Measurements from ENCODE around the gene CFAP410.
"Not testable (repeated sequence)": the region's sequence is repeated elsewhere in the genome, so short reads cannot be mapped to it uniquely, and the experiment has no call there.

The CFAP410 gene

DNA sequence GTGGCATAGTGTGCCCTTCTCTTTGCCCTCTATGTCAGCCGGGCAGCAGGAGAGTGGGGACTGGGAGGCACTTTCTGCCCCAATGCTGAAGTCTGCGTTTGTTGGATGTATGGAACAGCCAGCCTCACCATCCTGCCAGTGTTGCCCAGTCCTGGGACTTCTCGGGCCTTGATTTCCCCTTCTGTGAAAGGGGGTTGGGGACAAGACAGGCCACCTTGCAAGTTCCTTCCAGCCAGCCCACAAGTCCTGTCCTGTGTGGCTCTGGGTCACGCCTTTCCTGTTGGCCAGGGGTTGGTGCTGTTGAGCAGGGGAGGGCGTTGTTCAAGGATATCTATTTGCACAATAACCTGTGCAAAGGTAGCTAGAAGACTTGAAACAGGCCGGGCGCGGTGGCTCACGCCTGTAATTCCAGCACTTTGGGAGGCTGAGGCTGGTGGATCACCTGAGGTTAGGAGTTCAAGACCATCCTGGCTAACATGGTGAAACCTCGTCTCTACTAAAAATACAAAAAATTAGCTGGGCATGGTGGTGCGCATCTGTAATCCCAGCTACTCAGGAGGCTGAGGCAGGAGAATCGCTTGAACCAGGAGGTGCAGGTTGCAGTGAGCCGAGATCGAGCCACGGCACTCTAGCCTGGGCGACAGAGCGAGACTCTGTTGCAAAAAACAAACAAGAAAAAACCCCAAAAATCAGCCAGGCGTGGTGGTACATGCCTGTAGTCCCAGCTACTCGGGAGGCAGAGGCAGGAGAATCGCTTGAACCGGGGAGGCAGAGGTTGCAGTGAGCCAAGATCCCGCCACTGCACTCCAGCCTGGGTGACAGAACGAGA, 36.4 kb downstream of the CFAP410 start:
- not testable (repeated sequence) for H3K4me3 ChIP-seq (replicated peaks; ENCODE audit: low read depth, low read length)

DNA sequence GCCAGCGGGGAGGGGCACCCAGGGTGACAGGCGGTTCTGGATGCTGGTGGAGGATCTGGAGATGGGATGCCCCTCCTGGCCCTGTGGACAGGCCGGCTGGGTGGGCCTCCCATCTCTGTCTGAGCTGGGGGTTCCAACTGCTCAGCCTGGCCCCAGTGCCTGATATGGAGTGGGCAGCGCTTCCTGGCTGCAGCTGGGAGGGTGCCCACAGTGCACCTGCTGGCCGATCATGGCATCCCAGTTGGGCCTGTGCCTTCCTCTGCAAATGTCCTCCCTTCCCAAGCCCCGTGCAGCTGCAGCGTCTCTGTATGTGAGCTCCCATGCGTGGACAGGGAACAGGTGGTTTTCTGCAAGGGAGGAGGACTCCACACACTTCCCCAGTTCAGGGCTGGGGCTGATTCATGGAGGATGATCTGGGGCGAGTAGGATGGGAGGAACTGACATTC, 37.2 kb downstream of the CFAP410 start:
- no peak overlapping the region for H3K4me3 ChIP-seq (replicated peaks; ENCODE audit: low read depth, low read length)
- TF ChIP-seq, protein P1, sequence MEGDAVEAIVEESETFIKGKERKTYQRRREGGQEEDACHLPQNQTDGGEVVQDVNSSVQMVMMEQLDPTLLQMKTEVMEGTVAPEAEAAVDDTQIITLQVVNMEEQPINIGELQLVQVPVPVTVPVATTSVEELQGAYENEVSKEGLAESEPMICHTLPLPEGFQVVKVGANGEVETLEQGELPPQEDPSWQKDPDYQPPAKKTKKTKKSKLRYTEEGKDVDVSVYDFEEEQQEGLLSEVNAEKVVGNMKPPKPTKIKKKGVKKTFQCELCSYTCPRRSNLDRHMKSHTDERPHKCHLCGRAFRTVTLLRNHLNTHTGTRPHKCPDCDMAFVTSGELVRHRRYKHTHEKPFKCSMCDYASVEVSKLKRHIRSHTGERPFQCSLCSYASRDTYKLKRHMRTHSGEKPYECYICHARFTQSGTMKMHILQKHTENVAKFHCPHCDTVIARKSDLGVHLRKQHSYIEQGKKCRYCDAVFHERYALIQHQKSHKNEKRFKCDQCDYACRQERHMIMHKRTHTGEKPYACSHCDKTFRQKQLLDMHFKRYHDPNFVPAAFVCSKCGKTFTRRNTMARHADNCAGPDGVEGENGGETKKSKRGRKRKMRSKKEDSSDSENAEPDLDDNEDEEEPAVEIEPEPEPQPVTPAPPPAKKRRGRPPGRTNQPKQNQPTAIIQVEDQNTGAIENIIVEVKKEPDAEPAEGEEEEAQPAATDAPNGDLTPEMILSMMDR (IDR thresholded peaks at IDR 0.05; ENCODE audit: low read length, missing control alignments), result no peak
- DNase-seq (ENCODE audit: low read depth), result no peak

More for the DNA sequence above, 36.4 kb downstream of the CFAP410 start:
- DNase-seq (ENCODE audit: low read depth), result not testable (repeated sequence)
- TF ChIP-seq, protein P1 (IDR thresholded peaks at IDR 0.05; ENCODE audit: low read length, missing control alignments), result peak; percentile 11

DNA sequence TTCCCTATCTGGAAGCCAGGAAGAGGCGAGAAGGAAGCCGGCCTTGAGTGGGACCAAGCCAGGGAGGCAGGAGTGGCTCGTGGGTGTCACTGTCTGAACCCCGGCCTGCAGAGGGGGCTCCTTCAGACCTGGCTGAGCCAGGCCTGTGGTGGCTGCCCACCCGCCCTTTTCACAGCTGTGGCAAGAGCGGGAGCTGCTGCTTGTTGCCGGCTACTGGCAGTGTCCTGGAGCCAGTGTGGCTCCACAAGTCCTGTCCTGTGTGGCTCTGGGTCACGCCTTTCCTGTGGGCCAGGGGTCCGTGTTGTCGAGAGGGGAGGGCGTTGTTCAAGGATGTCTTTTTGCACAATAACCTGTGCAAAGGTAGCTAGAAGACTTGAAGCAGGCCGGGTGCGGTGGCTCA, 38.0 kb downstream of the CFAP410 start:
- no peak for DNase-seq (ENCODE audit: low read depth)
- H3K4me3 ChIP-seq (replicated peaks; ENCODE audit: low read depth, low read length), result peak overlapping the region; percentile 71
- TF ChIP-seq, protein P1 (IDR thresholded peaks at IDR 0.05; ENCODE audit: low read length, missing control alignments), result no peak

DNA sequence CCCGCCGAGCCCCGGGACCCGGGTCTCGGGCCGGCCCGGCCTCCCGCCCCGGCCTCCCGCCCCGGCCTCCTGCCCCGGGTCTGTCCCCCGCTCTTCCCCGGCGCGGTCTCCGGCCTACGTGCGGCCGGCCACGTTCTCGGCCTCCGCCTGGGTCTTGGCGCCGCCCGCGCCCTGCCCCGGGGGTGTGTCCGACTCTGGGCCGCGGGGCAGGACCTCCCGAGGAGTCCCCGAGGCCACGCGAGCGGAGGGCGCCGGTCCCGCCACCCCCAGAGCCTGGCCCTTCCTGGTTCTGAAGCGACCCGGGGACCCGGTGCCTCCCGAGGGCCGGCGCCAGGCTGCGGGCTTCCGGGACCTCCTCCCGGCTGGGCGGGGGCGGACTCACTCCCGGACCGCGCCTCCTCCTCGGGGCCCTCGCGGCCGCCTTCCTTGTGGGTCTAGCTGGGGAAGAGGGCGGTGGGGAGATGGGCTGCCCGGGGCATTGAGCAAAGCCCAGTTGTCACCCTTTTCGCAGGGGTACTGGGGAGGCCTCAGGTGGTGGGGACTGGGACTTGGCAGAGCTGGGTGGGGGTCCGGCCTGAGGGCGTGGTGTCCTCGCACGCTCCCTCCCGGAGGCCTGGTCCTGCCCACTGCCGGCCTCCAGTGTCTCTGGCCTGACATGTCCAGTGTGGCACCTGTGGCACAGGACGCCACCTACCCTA, 38.8 kb downstream of the CFAP410 start:
- peak; percentile 41 for DNase-seq (ENCODE audit: low read depth)
- H3K4me3 ChIP-seq (replicated peaks; ENCODE audit: low read depth, low read length), result peak overlapping the region; percentile 71
- TF ChIP-seq, protein P1 (IDR thresholded peaks at IDR 0.05; ENCODE audit: low read length, missing control alignments), result no peak

DNA sequence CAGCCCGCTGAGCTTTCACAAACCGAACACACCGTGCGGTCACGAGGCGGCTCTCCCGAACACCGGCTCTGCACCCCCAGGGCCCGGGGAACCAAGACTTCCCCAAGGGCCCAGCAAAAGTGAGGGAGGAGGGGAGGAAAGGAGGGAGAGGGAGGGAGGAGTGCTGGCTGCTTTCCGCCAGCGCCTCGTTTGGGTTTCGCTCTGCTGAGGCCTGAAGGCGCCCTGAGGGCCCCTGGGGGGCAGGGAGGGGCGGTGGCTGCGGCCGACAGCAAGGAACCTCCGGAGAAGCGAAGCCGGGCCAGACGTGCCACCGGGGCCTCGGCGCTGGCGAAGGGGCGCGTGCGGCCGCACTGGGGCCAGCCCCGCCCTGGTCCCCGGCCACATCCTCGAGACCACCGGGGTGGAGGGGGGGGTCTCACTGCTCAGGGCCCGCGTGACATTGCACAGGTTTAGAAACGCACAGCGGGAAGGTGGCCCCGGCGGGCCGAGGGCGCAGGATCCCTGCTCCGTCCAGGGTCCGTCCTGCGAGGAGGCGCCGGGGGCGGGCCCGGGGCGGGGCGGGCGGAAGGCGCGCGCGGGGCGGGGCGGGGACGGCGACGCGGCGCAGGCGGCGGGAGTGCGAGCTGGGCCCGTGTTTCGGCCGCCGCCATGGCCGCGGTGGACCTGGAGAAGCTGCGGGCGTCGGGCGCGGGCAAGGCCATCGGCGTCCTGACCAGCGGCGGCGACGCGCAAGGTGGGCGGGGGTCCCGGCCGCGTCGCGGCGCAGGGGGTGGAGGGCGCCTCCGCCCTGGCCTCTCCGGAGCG, 39.5 kb downstream of the CFAP410 start, which contains the start of gene PFKL:
Gene PFKL (plus strand): TSS at position 596 of the 804 bp plus-strand sequence. CDS start 53 bp downstream, at position 649.
- peak within 1 kb of the TSS; percentile 71 for H3K4me3 ChIP-seq (replicated peaks; ENCODE audit: low read depth, low read length)
- TF ChIP-seq, protein P1 (IDR thresholded peaks at IDR 0.05; ENCODE audit: low read length, missing control alignments), result no peak
- peak; percentile 38 for DNase-seq (ENCODE audit: low read depth)

DNA sequence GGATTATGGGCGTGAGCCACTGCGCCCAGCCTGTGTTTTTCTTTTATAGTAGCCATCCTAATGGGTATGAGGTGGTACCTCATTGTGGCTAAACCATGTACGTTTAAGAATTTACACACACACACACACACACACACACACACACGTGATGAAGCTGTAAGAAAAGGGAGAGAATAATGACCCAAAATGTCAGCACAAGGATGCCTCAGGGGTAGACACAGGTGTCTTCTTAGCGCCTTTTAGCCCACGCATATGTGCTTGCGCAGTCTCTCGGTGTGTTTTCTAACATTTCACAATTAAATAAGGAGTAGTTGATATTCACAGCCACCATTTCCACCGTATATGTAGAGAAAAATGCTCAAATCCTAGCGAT, 40.1 kb downstream of the CFAP410 start:
- peak; percentile 26 for DNase-seq (ENCODE audit: low read depth)
- peak overlapping the region; percentile 71 for H3K4me3 ChIP-seq (replicated peaks; ENCODE audit: low read depth, low read length)
- TF ChIP-seq, protein P1 (IDR thresholded peaks at IDR 0.05; ENCODE audit: low read length, missing control alignments), result no peak

Measured in fibroblast of pulmonary artery (primary cell).